GM18858 (cell line): ENCODE measurements around the gene AOC2.
"Not testable (repeated sequence)": the region's sequence is repeated elsewhere in the genome, so short reads cannot be mapped to it uniquely, and the experiment has no call there.

Experiments used
- ATAC-seq: cut with Tn5 transposase; IDR thresholded peaks from one replicate; pipeline ENCODE4 v1.9.1; 2021; ENCODE audit not compliant: unreplicated experiment

Gene AOC2

DNA sequence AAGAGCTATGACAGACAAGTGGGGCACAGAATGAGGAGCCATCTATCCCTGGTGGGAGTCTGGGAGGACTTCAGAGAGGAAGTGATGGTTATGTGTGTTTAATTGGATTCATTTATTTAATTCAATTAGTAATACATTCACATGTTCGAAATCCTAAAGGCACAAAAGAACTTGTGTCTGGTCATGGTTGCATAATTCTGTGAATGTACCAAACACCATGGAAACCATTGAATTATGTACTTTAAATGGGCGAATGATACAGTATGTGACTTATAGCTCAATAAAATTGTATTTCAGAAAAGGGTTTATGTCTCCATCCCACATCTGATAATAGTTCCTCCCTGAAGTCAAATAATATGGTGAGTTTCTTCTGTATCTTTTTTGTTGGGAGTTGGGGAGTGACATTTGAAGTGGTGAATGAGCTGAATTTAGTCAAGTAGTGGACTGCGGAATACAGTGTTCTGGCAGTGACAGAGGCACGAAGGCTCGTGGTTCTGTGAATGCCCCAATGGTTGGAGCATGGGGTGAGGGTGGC, 36.5 kb downstream of the AOC2 start:
- no peak for ATAC-seq

DNA sequence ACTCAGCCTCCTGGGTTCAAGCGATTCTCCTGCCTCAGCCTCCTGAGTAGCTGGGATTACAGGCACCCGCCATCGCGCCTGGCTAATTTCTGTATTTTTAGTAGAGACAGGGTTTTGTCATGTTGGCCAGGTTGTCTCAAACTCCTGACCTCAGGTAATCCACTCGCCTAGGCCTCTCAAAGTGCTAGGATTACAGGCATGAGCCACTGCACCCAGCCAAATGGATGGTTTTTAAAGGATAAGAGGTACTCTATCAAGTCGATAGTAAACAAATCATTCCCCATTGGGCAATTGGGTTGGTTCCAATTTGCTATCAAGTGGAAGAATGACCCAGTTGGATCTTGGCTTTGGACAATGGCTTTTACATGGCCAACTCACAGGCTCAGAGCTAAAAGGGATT, 37.3 kb downstream of the AOC2 start:
- ATAC-seq = not testable (repeated sequence)

DNA sequence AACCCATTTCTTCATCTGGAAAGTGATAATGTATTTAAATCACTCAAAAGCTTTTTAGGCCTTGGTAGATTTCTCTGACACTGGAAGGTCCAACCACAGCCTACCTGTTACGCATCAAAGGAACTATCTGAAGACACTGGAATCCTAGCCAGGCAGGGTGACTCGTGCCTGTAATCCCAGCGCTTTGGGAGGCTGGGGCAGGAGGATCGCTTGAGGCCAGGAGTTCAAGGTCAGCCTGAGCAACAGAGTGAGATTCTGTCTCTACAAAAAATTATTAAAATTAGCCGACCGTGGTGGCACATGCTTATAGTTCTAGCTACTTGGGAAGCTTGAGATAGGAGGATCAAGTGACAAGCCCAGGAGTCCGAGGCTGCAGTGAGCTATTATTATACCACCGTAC, 37.8 kb downstream of the AOC2 start:
- no peak for ATAC-seq

DNA sequence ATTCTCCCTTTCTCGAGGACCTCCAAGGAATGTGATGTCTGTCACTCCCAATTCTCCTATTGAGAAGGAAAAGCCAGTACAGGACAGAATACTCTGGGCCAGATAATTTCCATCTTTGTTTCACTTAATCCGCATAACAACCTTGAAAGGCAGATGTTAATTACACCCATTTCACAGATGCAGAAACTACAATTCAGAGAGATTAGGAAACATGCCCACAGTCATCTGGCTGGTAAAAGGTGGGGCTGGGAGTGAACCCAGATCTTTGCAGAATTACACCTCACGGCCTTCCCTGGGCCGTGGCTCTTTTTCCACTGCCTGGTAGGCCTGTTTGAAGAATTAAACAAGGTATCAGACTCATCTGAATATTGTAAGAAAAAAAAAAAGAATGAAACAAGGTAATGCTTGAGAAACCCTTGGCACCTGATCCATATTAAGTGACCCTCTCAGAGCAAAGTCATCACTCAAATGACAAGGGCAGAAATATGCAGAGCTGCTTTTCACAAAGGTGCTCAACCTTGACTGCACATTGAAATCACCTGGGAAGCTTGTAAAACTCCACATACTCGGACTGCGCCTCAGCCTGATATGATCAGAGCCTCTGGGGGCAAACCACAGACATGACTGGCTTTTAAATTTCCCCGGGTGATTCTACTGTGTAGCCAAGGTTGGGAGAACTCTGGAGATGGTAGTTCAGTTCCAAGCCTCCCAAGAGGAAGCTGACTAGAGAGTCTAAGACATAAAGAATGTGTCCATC, 39.6 kb downstream of the AOC2 start:
- no peak for ATAC-seq

DNA sequence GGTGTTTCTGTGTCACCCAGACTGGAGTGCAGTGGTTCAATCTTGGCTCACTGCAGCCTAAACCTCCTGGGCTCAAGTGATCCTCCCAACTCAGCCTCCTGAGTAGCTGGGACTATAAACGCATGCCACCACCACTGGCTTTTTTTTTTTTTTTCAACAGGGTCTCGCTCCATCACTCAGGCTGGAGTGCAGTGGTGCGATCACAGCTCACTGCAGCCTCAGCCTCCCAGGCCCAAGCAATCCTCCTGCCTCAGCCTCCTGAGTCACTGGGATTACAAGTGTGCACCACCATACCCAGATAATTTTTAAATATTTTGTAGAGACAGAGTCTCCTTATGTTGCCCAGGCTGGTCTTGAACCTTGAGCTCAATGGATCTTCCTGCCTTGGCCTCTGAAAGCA, 41.4 kb downstream of the AOC2 start:
- ATAC-seq = not testable (repeated sequence)

DNA sequence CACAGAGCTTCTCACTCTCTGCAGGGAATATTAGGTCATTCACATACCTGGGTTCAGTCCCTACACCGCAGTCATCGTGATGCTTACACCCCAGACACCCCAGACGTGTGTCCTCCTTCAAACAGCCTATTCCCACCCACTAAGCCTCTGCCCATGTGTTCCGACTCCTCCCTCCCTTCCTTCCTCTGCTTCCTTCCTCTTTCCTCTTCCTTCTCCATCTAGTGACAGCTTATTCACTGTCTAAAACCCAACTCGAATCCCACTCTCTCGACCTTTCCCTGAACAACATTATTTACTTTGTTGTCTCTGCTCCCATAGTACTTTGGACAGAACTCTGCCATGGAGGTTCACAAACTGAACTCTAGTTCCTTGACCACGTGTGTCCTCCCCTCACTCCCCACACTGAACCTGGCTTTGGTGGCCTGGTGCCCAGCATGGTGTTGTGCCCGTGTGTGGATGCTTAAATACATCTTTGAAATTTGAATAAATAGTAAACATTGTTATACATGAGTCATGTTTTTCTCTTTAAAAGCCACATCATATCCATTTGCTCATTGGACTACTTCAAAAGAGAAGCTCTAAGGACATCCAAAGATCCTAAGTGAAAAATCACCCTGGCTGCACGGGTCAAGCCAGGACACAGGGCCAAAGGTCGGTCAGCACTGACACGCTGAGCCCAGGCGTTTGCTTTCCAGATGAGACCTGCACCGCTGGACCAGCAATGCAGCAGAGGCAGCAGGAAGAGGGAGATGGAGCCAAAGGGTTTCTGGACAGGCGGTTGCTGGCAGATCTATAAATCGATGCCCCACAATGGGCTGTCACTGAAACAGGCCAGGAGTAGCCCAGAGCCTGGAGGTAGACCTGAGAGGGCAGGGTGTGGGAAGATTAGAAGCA, 42.1 kb downstream of the AOC2 start:
- ATAC-seq = no peak

DNA sequence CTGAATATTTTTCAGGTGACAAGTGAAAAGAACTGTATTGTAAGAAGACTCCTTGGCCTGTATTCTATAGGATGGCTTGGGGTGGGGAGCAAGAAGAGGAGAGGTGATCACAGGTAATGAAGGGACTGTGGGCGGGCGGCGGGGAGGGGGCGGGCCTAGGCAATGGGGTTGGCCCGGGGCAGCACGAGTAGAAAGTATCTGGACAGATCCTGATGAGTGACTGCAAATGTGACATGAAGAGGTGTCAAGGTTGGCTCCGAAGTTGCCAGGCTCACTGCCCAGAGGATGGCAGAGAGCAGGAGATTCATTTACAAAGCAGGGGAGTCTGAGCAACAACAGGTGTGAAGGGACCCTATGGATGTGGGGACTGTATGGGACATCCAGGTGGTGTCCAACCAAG, 45.4 kb downstream of the AOC2 start:
- no peak for ATAC-seq

DNA sequence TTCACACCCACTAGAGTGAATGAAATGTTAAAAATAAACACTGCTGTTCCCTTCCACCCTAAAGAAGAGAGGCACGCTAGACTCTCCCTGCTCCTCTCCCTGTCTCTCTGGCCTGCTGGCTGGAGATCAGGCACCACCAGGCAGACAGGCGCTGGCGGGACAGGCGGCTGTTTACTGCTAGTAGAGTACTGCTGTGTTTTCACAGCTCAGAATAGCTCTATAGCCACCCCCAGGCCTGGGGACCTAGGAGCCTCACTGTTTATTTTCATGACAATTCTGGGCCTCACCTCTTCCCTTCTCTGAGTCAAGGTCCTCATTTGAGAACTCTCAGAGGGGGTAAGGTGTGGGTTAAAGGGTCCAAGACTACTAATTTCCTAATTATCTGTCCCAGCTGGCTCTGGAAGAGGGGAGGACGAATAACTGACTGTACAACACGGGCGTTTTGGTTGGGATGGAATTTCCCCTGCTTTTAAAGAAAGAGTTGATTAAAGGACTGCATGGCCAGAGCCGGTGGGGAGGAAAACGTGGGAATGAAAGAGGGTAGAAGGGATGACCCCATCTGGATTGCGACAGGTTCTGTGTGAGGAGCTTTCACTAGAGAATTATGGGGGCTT, 47.3 kb downstream of the AOC2 start:
- ATAC-seq = no peak

DNA sequence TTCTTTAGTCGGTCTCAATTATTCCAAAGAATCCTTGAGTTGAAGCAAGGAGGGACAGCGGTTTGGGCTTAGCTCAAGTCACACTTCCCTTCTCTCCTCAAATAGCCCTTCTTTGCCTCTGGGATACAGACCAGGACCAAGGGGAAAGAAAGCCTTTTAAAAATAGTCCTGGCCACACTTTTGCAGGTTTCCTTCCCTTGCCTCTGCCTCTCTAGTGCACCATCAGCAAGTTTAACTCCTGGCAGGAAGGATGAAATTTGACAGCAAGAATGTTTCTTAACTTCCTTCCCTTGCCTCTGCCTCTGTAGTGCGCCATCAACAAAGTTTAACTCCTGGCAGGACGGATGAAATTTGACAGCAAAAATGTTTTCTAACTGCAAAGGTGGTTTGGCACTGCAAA, 49.0 kb downstream of the AOC2 start:
- no peak for ATAC-seq

DNA sequence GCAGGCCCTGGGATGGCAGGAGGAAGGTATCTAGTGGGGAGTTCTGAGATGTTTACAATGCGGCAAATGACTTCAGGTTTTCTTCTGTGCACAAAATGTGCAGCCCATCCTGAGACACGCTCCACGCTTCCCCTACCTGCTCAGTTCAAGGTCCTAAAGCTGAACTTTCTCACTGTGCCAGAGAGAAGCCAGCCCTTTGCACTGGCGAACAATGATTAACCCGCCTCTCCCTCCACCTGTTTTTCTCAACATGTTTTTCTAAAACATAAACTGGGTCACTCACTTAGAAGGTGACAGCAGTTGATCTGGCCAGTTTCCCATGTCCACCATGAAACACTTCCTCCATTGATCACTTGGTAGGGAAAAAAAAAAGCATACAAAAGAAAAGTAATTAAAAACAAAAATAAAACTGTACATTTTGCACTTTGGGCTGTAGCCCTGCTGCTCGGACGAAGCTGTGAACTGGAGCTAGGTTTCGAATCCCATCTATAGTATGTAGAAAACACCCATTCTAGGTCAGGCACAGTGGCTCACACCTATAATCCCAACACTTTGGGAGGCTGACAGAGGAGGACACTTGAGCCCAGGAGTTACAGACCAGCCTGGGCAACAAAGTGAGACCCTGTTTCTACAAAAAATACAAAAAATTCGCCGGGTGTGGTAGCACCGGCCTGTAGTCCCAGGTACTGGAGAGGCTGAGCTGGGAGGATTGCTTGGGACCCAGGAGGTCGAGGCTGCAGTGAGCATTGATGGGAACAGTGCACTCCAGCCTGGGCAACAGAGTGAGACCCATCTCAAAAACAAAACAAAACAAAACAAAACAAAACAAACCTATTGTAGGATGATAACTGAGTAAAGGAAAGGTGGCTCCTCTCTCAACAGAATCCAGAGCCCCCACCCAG, 50.2 kb downstream of the AOC2 start:
- no peak for ATAC-seq

DNA sequence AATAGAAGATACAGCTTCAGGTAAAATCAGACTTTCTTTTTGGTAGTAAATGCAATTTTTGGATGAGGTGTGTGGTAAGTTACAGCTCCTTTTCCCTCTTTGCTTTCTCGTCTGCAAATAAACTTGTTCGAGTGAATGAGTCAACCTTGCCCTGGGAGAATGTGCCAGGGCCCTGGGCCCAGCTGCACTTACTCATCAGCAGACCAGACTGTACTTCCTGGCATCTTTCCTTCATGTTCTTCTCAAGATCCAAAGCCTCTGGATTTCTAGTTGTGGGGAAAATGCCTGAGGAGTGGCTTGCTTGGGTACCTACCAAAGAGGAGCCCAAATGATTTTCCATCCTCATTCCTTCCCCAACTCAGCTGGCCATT, 50.8 kb downstream of the AOC2 start:
- no peak for ATAC-seq

DNA sequence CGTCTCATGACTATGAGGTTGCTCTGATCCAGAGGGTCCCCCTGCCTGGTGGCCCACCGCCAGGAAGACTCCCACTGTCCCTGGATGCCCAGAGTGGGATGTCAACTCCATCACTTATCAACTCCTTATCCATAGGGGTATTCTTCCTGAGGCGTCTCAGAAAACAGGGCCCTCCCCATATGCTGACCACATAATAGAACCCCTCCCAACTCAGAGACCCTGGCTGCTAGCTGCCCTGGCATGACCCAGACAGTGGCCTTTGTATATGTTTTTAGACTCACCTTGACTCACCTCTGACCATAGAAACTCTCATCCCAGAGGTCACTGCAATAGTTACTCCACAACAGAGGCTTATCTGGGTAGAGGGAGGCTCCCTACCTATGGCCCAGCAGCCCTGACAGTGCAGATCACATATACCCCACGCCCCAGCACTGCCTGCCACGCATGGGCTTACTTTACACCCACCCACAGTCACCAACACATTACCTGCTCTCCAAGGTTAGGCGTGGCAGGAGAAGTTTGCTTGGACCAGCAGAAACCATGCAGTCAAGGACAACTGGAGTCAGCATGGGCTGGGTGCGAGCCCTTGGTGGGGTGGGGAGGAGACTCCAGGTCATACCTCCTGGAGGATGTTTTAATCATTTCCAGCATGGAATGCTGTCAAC, 53.9 kb downstream of the AOC2 start:
- no peak for ATAC-seq

DNA sequence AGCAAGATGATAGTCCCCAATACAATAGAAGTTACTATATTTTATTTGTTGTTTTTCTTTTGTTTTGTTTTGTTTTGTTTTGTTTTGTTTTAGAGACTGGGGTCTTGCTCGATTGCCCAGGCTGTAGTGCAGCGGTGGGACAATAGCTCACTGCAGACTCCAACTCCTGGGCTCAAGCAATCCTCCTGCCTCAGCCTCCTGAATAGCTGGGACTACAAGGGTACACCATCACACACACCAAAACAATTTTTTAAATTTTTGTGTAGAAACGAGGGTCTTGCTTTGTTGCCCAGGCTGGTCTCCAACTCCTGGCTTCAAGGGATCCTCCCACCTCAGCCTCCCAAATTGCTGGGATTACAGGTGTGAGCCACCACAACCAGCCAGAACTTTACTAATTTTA, 55.6 kb downstream of the AOC2 start:
- not testable (repeated sequence) for ATAC-seq
